Esophagus muscularis mucosa (tissue), 4 donors: ENCODE data around the gene NTN3. TPM values are rescaled to one million over a fixed set of nuclear protein-coding genes. Genes with fewer than 3 reads are reported as not detected.
"Not testable (repeated sequence)": the region's sequence is repeated elsewhere in the genome, so short reads cannot be mapped to it uniquely, and the experiment has no call there.

ENCODE experiments used
- DNase-seq: peaks from one replicate; pipeline ENCODE4 v3.0.0-alpha.2; 2017; ENCODE audit errors: extremely low spot score
- H3K27ac ChIP-seq, 4 donors: fragments of 200-600 bp; sonication (generic); replicated peaks in 1 of 4; 1 replicate in 3 of 4; 2 replicates in 1 of 4; pipeline ENCODE4 v1.5.1; 2016 to 2019; ENCODE audit warnings: mild to moderate bottlenecking in 1 of 4
- H3K27me3 ChIP-seq, 4 donors: fragments of 200-600 bp; sonication (generic); one replicate each; pipeline versions ENCODE4 v1.5.1 to v1.6.0; 2016 to 2019
- H3K36me3 ChIP-seq, 4 donors: fragments of 200-600 bp; sonication (generic); one replicate each; pipeline ENCODE4 v1.5.1; 2016 to 2019
- H3K4me1 ChIP-seq, 4 donors: fragments of 200-600 bp; sonication (generic); one replicate each; pipeline ENCODE4 v1.5.1; 2016 to 2019
- H3K4me3 ChIP-seq, 4 donors: fragments of 200-600 bp; sonication (generic); 1 replicate in 2 of 4; 2 replicates in 2 of 4; pipeline ENCODE4 v1.5.1; 2016 to 2019; ENCODE audit warnings: mild to moderate bottlenecking in 4 of 4, moderate library complexity in 1 of 4
- H3K9me3 ChIP-seq, 4 donors: fragments of 200-600 bp; sonication (generic); 1 replicate in 3 of 4; 2 replicates in 1 of 4; pipeline ENCODE4 v1.5.1; 2016 to 2019
- EP300 ChIP-seq: sonication (generic); formaldehyde crosslinking; IDR thresholded peaks from one replicate; pipeline ENCODE4 v1.6.1; 2017; ENCODE audit warnings: antibody characterized with exemption
- POLR2A ChIP-seq: fragments of 450-650 bp; IDR thresholded peaks from one replicate; pipeline ENCODE4 v1.6.1; 2017; ENCODE audit warnings: antibody characterized with exemption, moderate library complexity, mild to moderate bottlenecking, low read depth
- POLR2AphosphoS5 ChIP-seq, 2 donors: sonication (generic); formaldehyde crosslinking; IDR thresholded peaks; one replicate each; pipeline ENCODE4 v1.6.1; 2017; ENCODE audit warnings: antibody characterized with exemption in 2 of 2
- WGBS: methylation state at CpG from one replicate; pipeline ENCODE4 v1.1.5; 2018; 5-methylcytosine and 5-hydroxymethylcytosine counted together
- intact Hi-C: fragments of 100-400 bp; cut with DNase I; formaldehyde crosslinking; loops from one replicate; pipeline ENCODE4 v1.15.1; 2023
- total RNA-seq, 4 donors: library from RNA; depleted of rRNA; stranded (reverse); fragments of >200 nt; gene quantifications; one replicate each; pipeline versions ENCODE4 v1.1.0 to v1.2.1, GENCODE V29; 2016
- TF ChIP-seq, protein P1 (sequence below), 3 experiments: fragments of 200-600 bp in 2 of 3; fragments of 450-650 bp in 1 of 3; sonication (generic) in 2 of 3; IDR thresholded peaks; one replicate each; pipeline ENCODE4 v1.5.1; 2017 to 2019; ENCODE audit warnings: antibody characterized with exemption in 3 of 3, mild to moderate bottlenecking in 2 of 3, moderate library complexity in 1 of 3

NTN3 gene
- total RNA-seq, 4 donors from 2014 or later, result 0.19 to 0.42 (median 0.29) TPM; not detected in 1

DNA sequence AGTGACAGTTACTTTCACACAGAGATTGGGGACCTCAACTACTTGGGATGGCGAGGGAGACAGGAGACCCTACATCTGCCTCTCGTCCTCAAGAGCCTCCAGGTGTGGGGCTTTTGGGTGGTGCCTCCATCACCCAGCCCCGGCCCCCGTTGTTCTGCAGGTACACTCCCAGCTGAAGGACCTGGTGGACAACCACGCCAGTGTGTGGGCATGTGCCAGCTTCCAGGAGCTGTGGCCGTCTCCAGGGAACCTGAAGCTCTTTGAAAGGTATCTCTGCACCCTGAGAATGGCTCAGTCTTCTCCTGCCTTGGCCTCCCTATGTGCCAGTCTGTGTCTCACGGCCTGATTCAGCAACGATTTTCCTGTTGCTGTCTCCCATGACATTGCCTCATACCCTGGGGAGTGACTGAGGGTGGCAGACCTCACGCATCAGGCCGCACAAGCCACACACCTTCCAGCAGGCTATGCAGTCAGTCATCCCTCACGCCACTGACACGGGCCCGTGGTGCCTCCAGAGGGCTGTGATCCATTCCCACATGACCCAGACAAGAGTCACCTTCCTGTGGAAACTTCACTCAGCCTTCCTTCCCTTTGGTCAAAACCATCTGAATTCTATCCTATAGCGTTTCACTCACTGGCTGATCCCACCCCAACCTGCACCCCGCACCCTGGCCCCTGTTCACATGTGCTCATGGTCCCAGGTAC, 38.1 kb upstream of the NTN3 start:
- no peak for DNase-seq
- Histone ChIP-seq H3K27me3 (no peaks in the 10 kb centered on the region), H3K9me3 (no peaks in the 10 kb centered on the region), H3K27ac (no peak overlapping the region), H3K4me3 (no peak overlapping the region), H3K36me3 (peaks cover 2 to 30% (median 24%) of the 10 kb centered on the region in 4 donors), H3K4me1 (peaks cover 15 to 21% (median 19%) of the 10 kb centered on the region in 4 donors)
- intact Hi-C loops, result no loop called here
- TF ChIP-seq, protein P1, sequence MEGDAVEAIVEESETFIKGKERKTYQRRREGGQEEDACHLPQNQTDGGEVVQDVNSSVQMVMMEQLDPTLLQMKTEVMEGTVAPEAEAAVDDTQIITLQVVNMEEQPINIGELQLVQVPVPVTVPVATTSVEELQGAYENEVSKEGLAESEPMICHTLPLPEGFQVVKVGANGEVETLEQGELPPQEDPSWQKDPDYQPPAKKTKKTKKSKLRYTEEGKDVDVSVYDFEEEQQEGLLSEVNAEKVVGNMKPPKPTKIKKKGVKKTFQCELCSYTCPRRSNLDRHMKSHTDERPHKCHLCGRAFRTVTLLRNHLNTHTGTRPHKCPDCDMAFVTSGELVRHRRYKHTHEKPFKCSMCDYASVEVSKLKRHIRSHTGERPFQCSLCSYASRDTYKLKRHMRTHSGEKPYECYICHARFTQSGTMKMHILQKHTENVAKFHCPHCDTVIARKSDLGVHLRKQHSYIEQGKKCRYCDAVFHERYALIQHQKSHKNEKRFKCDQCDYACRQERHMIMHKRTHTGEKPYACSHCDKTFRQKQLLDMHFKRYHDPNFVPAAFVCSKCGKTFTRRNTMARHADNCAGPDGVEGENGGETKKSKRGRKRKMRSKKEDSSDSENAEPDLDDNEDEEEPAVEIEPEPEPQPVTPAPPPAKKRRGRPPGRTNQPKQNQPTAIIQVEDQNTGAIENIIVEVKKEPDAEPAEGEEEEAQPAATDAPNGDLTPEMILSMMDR (IDR thresholded peaks at IDR 0.05), result no peak
- no peak for TF ChIP-seq POLR2A
- no peak for TF ChIP-seq POLR2AphosphoS5 (IDR thresholded peaks at IDR 0.05)
- no peak for TF ChIP-seq EP300
- whole genome bisulfite sequencing, result 95% methylated on average over 12 of the region's 15 CpGs

DNA sequence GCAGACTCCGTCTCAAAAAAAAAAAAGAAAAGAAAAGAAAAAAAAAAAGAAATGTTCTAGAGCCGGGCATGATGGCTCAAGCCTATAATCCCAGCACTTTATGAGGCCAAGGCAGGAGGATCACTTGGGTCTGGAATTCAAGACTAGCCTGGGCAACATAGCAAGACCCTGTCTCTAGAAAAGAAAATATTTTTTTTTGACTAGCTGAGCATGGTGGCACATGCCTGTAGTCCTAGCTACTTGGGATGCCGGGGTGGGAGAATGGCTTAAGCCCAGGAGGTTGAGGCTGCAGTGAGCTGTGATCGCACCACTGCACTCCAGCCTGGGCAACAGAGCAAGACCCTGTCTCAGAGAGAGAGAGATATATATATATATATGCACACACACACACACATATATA, 35.9 kb upstream of the NTN3 start:
- intact Hi-C loops, DNase-seq, H3K4me1 ChIP-seq, H3K27me3 ChIP-seq, H3K9me3 ChIP-seq, H3K4me3 ChIP-seq, H3K27ac ChIP-seq: not testable (repeated sequence)
- peaks cover 2 to 46% (median 28%) of the 10 kb centered on the region in 4 donors for H3K36me3 ChIP-seq
- WGBS, result 99% methylated on average over 4 of the region's 4 CpGs

DNA sequence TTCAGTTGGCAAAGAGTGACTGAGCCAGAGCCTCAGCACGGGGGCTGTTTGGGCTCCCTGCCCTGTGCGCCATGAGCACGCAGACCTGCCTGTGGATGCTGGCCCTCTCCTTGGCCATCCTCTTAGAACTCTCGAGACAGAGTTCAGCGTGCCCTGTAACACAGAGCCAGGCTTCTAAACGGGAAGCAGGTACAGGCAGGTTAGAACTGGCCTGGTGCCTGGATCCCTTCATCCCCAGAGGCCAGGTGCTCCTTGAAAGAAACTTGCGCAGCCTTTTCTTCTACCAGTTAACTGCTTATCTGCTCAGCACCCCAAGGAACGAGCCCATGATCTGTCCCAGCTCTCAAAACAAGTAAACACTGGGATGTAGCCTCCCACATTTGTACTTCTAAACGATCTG, 35.0 kb upstream of the NTN3 start:
- 94% methylated on average over 6 of the region's 9 CpGs for WGBS
- intact Hi-C loops, result no loop called here
- TF ChIP-seq, protein P1 (IDR thresholded peaks at IDR 0.05), result no peak
- TF ChIP-seq POLR2AphosphoS5 (IDR thresholded peaks at IDR 0.05) (no peak), EP300 (no peak), POLR2A (no peak)
- DNase-seq, result no peak
- no peaks in the 10 kb centered on the region for H3K27me3 ChIP-seq
- peaks cover 2 to 46% (median 28%) of the 10 kb centered on the region in 4 donors for H3K36me3 ChIP-seq
- H3K4me3 ChIP-seq, result no peak overlapping the region
- no peaks in the 10 kb centered on the region for H3K4me1 ChIP-seq
- no peaks in the 10 kb centered on the region for H3K9me3 ChIP-seq
- H3K27ac ChIP-seq, result no peak overlapping the region

DNA sequence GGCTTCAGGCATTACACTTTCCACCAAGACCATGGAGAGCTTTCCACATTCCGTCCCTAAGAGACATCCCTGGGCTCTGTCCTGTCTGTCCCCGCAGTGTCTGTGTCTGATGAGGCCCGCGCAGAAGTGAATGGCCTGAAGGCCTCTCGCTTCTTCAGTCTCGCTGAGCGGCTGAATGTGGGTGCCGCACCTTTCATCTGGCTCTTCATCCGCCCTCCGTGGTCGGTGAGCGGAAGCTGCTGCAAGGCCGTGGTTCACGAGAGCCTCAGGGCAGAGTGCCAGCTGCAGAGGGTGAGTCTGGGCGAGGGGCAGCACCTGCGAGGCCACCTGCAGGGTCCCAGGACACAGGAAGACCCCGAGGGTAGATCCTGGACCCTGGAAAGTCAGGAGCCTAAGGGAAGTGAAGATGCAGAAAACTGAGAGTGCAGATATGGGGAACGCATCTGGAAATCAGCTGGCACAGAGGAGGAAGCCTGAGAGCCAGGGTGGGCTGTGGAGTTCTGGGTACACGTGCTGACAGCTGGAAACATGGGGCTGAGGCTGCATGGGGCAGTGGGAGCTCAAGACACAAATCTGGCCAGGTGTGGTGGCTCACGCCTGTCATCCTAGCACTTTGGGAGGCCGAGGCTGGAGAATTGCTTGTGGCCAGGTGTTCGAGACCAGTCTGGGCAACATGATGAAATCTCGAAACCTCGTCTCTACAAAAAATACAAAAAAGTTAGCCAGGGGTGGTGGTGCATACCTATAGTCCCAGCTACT, 33.9 kb upstream of the NTN3 start:
- H3K9me3 ChIP-seq, result no peaks in the 10 kb centered on the region
- peaks cover 2 to 46% (median 26%) of the 10 kb centered on the region in 4 donors for H3K36me3 ChIP-seq
- H3K27ac ChIP-seq, result no peak overlapping the region
- no peaks in the 10 kb centered on the region for H3K27me3 ChIP-seq
- no peaks in the 10 kb centered on the region for H3K4me1 ChIP-seq
- WGBS, result 93% methylated on average over 22 of the region's 24 CpGs
- no peak for DNase-seq
- intact Hi-C loops, result no loop called here
- H3K4me3 ChIP-seq, result no peak overlapping the region
- no peak for TF ChIP-seq POLR2A
- TF ChIP-seq, protein P1 (IDR thresholded peaks at IDR 0.05), result no peak
- no peak for TF ChIP-seq POLR2AphosphoS5 (IDR thresholded peaks at IDR 0.05)
- no peak for TF ChIP-seq EP300

DNA sequence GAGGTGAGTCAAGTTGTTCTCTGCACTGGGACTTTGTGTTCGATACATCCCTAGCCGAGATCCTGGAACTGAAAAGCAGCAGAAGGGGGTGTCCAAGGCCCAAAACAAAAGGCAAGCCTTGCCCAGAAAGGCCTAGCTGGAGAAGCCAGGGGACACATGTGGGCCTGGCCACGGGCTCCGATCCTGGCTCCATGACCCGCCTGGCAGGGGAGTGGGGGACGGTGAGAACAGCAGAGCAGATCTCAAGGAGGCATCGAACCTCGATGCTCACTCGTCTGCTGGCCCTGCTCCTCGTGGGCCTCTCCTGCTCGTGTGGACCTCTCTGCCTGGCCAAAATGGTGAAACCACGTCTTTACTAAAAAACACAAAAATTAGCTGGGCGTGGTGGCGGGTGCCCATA, 33.0 kb upstream of the NTN3 start:
- Histone ChIP-seq H3K9me3 (no peaks in the 10 kb centered on the region), H3K27me3 (no peaks in the 10 kb centered on the region), H3K4me3 (no peak overlapping the region), H3K4me1 (no peaks in the 10 kb centered on the region), H3K27ac (no peak overlapping the region), H3K36me3 (peaks cover 2 to 39% (median 19%) of the 10 kb centered on the region in 4 donors)
- no peak for DNase-seq
- TF ChIP-seq EP300, result no peak
- no peak for TF ChIP-seq POLR2A
- no peak for TF ChIP-seq POLR2AphosphoS5 (IDR thresholded peaks at IDR 0.05)
- TF ChIP-seq, protein P1 (IDR thresholded peaks at IDR 0.05), result no peak
- intact Hi-C loops, result no loop called here
- WGBS, result 92% methylated on average over 14 of the region's 14 CpGs
